ENCODE measurements around the gene ATP2C1.

The ATP2C1 gene

DNA sequence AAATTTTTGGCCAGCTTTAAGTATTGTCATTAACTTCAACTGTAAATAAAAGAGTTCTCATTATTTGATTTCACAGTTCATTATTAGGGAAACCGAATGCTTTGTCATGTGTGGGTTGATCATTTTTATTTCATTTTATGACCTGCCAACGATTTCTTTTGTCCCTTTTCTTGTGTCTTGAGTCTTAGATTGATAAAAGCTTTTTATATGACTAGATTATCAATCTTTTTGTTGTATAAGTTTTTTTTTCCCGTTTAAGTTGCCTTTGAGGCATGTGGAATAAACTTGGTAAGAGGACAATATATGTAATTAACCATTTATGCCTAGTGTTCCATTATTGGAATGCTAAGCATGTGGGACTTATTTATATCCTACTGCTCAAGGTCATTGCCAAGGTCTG lies 62.8 kb downstream of the ATP2C1 start:
- TF ChIP-seq, protein P1, sequence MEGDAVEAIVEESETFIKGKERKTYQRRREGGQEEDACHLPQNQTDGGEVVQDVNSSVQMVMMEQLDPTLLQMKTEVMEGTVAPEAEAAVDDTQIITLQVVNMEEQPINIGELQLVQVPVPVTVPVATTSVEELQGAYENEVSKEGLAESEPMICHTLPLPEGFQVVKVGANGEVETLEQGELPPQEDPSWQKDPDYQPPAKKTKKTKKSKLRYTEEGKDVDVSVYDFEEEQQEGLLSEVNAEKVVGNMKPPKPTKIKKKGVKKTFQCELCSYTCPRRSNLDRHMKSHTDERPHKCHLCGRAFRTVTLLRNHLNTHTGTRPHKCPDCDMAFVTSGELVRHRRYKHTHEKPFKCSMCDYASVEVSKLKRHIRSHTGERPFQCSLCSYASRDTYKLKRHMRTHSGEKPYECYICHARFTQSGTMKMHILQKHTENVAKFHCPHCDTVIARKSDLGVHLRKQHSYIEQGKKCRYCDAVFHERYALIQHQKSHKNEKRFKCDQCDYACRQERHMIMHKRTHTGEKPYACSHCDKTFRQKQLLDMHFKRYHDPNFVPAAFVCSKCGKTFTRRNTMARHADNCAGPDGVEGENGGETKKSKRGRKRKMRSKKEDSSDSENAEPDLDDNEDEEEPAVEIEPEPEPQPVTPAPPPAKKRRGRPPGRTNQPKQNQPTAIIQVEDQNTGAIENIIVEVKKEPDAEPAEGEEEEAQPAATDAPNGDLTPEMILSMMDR (IDR thresholded peaks at IDR 0.05; ENCODE audit: low read depth, low read length, missing control alignments): no peak
- DNase-seq (ENCODE audit: low read depth): no peak
- in situ Hi-C loops (cut with HindIII; ENCODE audit: low sequenced_read_pairs): no loop called here
- no peak overlapping the region for H3K4me3 ChIP-seq (ENCODE audit: low read depth, low read length)

DNA sequence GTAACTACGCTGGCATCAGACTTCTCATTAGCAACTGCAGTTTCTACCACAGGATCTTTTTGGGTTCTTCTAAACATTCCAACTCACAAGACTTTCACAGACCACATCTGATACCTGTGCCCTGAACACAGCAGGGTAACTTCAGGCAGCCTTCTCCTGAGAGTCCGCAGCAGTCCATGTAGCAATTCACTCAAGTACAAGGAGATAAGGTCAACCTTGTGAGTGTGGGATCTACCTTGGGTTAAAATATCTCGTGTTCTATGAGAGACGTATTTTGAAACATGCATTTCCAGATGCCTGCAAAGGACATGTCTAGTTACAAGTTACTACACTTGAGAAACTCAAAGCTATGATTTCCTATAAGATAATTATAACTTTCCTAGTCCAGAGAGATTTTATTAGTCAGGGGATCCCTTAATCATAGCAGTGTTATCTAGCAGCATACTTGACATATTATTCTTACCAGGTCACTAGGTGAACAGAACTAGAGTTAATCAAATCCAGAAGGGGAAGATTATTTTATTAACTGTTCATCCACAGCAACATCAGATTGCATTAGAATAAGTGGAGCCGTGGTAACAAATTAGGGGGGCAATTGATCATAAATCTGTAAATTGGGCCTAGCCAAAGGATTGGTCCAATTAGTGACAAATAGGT lies 66.4 kb downstream of the ATP2C1 start:
- H3K4me3 ChIP-seq (ENCODE audit: low read depth, low read length): no peak overlapping the region
- DNase-seq (ENCODE audit: low read depth): no peak
- in situ Hi-C loops (cut with HindIII; ENCODE audit: low sequenced_read_pairs): no loop called here
- TF ChIP-seq, protein P1 (IDR thresholded peaks at IDR 0.05; ENCODE audit: low read depth, low read length, missing control alignments): no peak

DNA sequence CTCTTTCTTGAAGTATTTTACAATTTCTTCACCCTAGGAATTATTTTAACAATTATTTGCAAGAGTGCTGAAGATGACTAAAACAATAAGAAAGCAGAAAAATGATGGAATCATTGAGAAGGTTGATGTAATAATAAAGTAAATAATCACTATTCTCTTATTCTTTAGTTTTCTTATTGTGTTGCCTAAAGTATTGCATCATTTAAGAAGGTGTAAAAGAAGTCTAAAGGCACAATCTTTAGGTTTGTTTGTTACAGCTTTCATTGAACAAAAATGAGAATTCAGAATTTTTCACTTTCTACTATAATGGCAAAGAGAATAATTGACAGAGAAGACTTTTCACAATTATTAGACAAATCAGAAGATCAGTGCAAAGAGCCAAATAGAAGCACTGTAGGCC lies 67.6 kb downstream of the ATP2C1 start:
- TF ChIP-seq, protein P1 (IDR thresholded peaks at IDR 0.05; ENCODE audit: low read depth, low read length, missing control alignments): no peak
- in situ Hi-C loops (cut with HindIII; ENCODE audit: low sequenced_read_pairs): no loop called here
- no peak overlapping the region for H3K4me3 ChIP-seq (ENCODE audit: low read depth, low read length)
- DNase-seq (ENCODE audit: low read depth): no peak

DNA sequence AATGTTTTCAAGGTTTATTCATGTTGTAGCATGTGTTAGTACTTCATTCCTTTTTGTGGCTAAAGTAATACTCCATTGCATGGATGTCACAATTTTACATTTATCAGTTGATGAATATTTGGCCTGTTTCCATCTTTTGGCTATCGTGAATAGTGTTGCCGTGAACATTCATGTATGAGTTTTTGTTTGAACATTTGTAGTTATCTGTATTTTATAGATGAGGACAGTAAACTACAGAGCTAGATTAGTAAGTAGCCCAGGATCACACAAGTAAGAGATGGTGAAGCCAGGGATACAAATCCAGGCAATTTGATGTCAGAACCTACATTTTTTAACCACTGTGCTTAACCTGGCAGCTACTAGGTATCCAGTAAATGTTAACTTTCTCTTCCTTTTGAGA lies 69.6 kb downstream of the ATP2C1 start:
- TF ChIP-seq, protein P1 (IDR thresholded peaks at IDR 0.05; ENCODE audit: low read depth, low read length, missing control alignments): no peak
- in situ Hi-C loops (cut with HindIII; ENCODE audit: low sequenced_read_pairs): no loop called here
- DNase-seq (ENCODE audit: low read depth): peak; percentile 13

DNA sequence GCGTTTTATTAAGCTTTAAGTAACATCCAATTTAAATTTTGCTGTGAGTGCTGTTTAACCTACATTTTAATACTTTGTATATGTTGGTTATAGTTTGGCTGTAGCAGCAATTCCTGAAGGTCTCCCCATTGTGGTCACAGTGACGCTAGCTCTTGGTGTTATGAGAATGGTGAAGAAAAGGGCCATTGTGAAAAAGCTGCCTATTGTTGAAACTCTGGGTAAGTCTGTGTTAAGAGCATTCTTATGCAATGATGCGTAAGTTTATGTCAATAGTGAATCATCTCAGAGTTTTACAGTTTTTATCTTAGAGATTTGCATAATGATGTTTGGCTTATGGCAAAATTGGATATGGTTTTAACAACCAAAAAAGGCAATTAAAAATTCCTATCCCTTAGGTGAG lies 70.0 kb downstream of the ATP2C1 start:
- DNase-seq (ENCODE audit: low read depth): peak; percentile 98
- in situ Hi-C loops (cut with HindIII; ENCODE audit: low sequenced_read_pairs): no loop called here
- TF ChIP-seq, protein P1 (IDR thresholded peaks at IDR 0.05; ENCODE audit: low read depth, low read length, missing control alignments): no peak
- no peak overlapping the region for H3K4me3 ChIP-seq (ENCODE audit: low read depth, low read length)

More for the DNA sequence above, 69.6 kb downstream of the ATP2C1 start:
- H3K4me3 ChIP-seq (ENCODE audit: low read depth, low read length): no peak overlapping the region

DNA sequence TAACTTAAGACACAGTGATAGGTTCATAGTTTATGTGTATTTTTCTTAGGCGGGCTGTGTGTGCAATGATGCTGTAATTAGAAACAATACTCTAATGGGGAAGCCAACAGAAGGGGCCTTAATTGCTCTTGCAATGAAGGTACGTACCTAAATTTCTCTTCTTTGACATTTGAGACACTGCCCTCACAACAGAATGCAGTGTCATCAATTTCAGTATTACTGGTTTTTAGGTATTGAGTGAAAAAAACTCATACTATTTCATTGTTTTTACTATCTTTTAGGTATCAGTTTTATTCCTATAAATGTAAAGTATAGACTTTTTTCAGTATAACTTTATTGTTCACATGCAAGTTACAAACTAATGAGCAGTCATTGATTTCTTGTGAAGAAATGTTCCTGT lies 73.4 kb downstream of the ATP2C1 start:
- in situ Hi-C loops (cut with HindIII; ENCODE audit: low sequenced_read_pairs): no loop called here
- no peak for DNase-seq (ENCODE audit: low read depth)
- TF ChIP-seq, protein P1 (IDR thresholded peaks at IDR 0.05; ENCODE audit: low read depth, low read length, missing control alignments): no peak

More for the DNA sequence above, 73.4 kb downstream of the ATP2C1 start:
- H3K4me3 ChIP-seq (ENCODE audit: low read depth, low read length): no peak overlapping the region
